GM19452 (cell line): ENCODE results near the gene MCRIP2.

Experiments used
- ATAC-seq: cut with Tn5 transposase; IDR thresholded peaks from one replicate; pipeline ENCODE4 v1.9.1; 2021; ENCODE audit not compliant: unreplicated experiment

MCRIP2 gene

DNA sequence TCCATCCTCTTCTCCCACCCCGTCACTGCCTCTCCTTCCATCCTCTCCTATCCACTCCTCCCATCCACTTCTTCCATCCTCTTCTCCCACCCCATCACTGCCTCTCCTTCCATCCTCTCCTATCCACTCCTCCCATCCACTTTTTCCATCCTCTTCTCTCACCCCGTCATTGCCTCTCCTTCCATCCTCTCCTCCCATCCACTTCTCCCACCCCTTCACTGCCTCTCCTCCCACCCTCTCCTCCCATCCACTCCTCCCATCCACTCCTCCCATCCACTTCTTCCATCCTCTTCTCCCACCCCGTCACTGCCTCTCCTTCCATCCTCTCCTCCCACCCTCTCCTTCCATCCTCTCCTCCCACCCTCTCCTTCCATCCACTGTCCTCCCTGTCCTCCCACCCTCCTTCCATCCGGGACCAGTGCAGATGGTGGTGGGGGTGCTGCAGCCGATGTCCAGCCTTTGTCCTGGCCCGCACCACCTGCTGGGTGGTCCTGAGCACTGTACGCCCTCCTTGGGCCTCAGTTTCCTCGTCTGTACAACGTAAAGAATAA lies 9.7 kb upstream of the MCRIP2 start:
- ATAC-seq: no peak

- no peak for ATAC-seq
Observed at GRCh38 chr16:632486-633335, 8.9 kb upstream of the MCRIP2 start.

- no peak for ATAC-seq
Observed at GRCh38 chr16:633336-634050, 8.1 kb upstream of the MCRIP2 start.

GRCh38 chr16:634051-634670 lies 7.5 kb upstream of the MCRIP2 start:
- no peak for ATAC-seq

GRCh38 chr16:634996-635395 lies 6.6 kb upstream of the MCRIP2 start:
- no peak for ATAC-seq

GRCh38 chr16:635573-636205 lies 5.9 kb upstream of the MCRIP2 start:
- peak; percentile 10 for ATAC-seq

- peak; percentile 74 for ATAC-seq
Observed at GRCh38 chr16:636206-637080, 5.2 kb upstream of the MCRIP2 start, which contains the start of gene METTL26. Gene METTL26, minus strand, starts transcription at chr16:636305. Its CDS starts 15 bp downstream, at chr16:636290.

- ATAC-seq: no peak
Observed at GRCh38 chr16:637081-638018, 4.3 kb upstream of the MCRIP2 start.

DNA sequence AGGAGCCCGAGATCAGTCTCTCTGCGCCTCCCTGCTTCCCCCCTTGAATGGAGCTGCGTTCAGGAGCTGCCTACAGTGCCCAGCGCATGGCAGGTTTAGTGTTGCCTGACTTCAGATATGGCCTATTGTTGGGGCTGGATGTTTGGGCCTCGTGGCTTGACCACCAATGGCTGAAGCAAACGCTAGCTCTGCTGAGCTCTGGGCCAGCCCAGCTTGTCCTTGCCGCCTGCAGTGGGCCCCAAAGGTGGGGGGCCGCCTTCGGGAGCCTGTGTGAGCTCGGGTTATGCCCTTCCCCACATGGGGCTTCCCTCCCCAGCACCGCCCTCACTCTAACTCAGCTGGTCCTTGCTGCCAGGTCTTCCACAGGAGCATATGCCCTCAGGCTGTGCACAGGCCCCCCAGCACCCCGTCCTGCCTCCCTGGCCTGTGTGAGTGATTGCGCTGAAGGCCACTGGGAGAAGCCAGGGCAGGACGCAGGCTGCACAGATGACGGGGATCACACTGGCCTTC lies 3.5 kb upstream of the MCRIP2 start:
- ATAC-seq: no peak

DNA sequence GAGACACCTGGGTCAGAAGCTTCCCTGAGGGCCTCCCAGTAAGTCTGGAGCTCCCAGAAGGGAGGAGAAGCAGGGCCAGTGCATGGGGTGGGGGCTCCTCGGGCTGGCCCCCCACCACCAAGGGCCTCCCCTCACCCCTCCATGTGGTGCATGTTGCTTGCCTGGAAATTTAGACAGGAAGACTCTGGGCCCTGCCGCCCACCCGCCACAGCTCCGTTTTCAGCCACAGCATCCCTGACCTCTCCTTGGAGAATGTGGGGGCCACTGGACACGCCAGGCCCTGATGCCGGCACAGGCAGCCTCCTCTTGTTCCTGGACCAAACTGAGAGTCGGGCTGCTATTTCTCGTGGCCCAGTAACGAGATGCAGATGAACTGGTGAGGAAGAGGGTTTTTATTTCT lies 2.8 kb upstream of the MCRIP2 start:
- no peak for ATAC-seq

DNA sequence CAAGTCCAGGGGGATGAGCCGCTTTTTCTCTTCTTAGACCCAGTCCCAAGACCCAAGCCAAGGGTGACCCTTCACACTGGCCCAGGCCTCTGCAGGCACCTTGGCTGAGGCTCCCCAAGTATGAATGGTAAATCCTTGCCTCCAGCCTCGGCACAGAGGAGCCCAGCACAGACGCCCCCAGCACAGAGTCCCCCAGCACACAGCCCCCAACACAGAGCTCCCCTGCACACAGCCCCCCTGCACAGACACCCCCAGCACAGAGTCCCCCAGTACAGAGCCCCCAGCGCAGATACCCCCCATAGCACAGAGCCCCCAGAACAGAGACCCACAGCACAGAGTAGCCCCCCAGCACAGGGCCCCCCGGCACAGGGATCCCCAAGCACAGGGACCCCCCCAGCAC lies 1.0 kb upstream of the MCRIP2 start:
- no peak for ATAC-seq

DNA sequence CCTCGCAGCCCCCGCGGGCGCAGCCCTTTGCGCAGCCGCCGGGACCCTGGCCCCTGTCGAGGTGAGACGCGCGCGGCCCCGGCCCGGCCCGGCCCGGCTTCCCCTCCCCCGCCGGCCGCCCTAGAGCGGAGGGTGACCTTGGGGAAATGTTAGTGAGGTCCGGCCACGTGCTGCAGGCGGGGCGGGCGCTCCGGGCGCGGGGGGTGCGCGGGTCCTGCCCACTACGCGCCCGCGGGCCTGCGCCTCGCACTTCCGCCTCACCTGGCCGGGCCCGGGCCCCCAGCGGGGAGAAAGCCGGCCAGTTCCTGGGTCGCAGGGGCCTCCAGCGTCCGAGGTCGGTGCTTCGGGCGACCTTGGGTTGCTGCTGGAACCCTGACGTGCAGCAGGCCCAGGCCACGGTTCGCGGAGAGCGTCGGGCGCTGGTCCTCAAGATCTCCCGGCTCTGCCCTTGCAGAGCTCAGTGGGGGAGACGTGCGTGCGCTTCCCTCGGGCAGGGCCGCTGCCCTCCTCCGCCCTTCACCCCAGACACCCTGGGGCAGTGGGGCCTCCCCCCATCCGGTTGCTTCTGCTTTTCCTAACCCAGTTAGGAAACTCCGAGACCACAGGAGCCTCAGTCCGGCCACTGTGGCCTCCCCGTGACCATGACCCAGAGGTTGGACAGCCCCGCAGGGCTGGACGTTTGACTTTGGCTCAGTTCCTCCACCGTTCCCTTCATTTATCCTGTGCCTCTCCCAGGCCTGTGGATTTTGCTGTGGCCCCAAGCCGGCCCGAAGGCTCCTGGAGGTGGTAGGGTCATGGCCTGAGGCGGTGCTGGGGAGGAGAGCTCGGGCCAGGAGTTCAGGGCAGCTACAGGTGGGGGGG lies 791 bp downstream of the MCRIP2 start:
- ATAC-seq: peak; percentile 32

DNA sequence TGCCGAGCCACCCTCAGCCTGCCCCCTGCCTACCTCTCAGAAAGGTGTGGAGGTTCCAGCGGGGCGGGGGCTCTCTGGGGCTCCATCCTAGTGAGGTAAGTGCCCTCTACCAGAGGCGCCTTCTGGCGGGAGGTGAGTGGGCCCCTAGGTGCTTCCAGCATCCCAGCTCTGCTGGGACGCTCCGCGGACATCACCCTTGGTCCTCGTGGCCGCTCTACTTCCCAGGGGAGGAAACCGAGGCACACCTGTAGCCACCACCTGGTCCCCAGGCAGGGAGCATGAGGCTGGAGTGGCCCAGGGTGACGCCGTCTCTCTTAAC lies 1.4 kb downstream of the MCRIP2 start:
- ATAC-seq: no peak

DNA sequence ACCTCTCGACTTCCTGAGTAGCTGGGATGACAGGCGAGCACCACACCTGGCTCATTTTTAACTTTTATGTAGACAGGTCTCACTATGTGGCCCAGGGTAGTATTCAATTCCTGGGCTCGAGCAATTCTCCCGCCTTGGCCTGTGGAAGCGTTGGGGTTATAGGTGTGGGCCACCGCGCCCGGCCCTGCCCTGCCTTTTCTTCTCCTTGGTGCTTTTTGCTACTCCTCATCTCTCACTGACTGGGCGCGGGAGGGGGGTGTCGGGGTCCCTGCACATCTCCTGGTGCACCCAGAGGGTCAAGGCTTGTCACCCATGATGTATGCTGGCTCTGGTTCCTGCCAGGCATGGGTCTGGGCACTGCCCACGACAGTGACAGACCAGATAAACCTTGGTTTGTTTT lies 2.9 kb downstream of the MCRIP2 start:
- no peak for ATAC-seq

DNA sequence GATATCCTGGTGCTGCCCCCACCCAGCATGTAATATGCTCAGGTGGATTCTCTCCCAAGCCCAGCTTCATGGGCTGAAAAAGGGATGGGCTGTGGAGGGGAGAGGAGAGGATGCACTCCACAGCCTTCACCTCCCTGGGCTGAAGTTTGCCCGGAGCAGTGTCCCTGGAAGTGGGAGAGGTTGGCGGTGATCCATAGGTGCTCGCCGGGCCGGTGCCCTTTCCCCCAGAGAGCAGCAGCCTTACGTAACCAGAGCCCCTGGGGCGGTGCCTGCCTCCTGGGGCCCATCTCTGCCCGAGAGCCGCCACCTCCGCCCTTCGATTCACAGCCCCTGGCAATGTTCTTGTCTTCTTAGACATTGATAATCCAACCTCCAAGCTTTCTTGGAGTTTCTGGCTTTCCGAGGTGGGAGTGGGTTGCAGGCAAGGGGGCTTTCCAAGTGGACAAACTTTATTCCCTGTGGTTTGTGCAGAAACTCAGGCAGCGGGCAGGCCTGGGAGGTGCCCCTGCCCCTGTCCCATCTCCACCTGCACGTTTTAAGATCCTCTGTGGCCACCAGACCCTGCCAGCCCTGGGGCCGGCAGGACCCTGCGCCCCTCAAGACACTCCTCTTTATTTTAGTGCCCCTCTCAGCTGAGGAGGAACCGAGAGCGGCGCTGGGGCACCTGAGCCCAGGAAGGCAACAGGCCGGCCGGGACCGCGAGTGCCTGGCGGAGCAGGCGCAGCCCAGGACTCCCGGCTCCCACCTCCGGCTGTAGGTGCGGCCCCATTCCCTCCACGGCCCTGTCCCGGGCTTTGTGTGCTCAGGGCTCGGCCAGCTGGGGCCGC lies 4.4 kb downstream of the MCRIP2 start:
- no peak for ATAC-seq

GRCh38 chr16:646679-647172 lies 5.1 kb downstream of the MCRIP2 start:
- ATAC-seq: no peak
